Left hindlimb (tissue), 1 donor: ENCODE results near the gene GLIS2.
"Not testable (repeated sequence)": the region's sequence is repeated elsewhere in the genome, so short reads cannot be mapped to it uniquely, and the experiment has no call there.

Source experiments
- DNase-seq: peaks from one replicate; pipeline ENCODE4 v3.0.0-alpha.2; 2018

GLIS2 gene

GRCh38 chr16:4321286-4322120 is 5.6 kb downstream of the GLIS2 start:
- DNase-seq = no peak

- DNase-seq = no peak
These were observed 6.5 kb downstream of the GLIS2 start for GRCh38 chr16:4322121-4323052.

- DNase-seq = no peak
These were observed 7.4 kb downstream of the GLIS2 start for GRCh38 chr16:4323071-4323844.

GRCh38 chr16:4323845-4324488 is 8.1 kb downstream of the GLIS2 start:
- peak; percentile 79 for DNase-seq

- DNase-seq = peak; percentile 83
These were observed 8.8 kb downstream of the GLIS2 start for GRCh38 chr16:4324492-4325252.

- DNase-seq = no peak
These were observed 9.4 kb downstream of the GLIS2 start for GRCh38 chr16:4325253-4325758.

- no peak for DNase-seq
These were observed 11.6 kb downstream of the GLIS2 start for GRCh38 chr16:4327386-4328045.

GRCh38 chr16:4328046-4328781 is 12.3 kb downstream of the GLIS2 start:
- peak; percentile 86 for DNase-seq

GRCh38 chr16:4328782-4329775 is 13.2 kb downstream of the GLIS2 start:
- no peak for DNase-seq

- DNase-seq = peak; percentile 79
These were observed 14.5 kb downstream of the GLIS2 start for GRCh38 chr16:4330277-4330874.

GRCh38 chr16:4332083-4332482 is 16.2 kb downstream of the GLIS2 start:
- no peak for DNase-seq

GRCh38 chr16:4332623-4333307 is 16.9 kb downstream of the GLIS2 start:
- no peak for DNase-seq

GRCh38 chr16:4333308-4333638 is 17.4 kb downstream of the GLIS2 start:
- no peak for DNase-seq

- not testable (repeated sequence) for DNase-seq
These were observed 17.8 kb downstream of the GLIS2 start for GRCh38 chr16:4333714-4334113.

- no peak for DNase-seq
These were observed 19.0 kb downstream of the GLIS2 start for GRCh38 chr16:4334724-4335495.

GRCh38 chr16:4336701-4337539 is 21.1 kb downstream of the GLIS2 start:
- DNase-seq = no peak
